Progenitor cell of endocrine pancreas (in vitro differentiated cells): ENCODE measurements around the gene SLC10A2. TPM values are rescaled to one million over a fixed set of nuclear protein-coding genes. Genes with fewer than 3 reads are reported as not detected.

Experiments used
- DNase-seq: peaks from one replicate; pipeline ENCODE4 v3.0.0; 2021; ENCODE audit warnings: low spot score; ENCODE audit not compliant: unreplicated experiment
- H3K27ac Mint-ChIP-seq: 2 replicates; pipeline ENCODE4 v1.8.0; 2021; ENCODE audit warnings: mild to moderate bottlenecking, moderate library complexity, mixed read lengths
- H3K27me3 Mint-ChIP-seq: 2 replicates; pipeline ENCODE4 v1.8.0; 2021; ENCODE audit warnings: mixed read lengths
- H3K36me3 Mint-ChIP-seq: 2 replicates; pipeline ENCODE4 v1.8.0; 2022; ENCODE audit warnings: mixed read lengths; ENCODE audit not compliant: insufficient read depth
- H3K4me1 Mint-ChIP-seq: 2 replicates; pipeline ENCODE4 v1.8.0; 2021; ENCODE audit warnings: low read depth, mixed read lengths
- H3K4me3 Mint-ChIP-seq: 2 replicates; pipeline ENCODE4 v1.8.0; 2021; ENCODE audit warnings: low read depth, mild to moderate bottlenecking, moderate library complexity, mixed read lengths
- H3K9me3 Mint-ChIP-seq: 2 replicates; pipeline ENCODE4 v1.8.0; 2021; ENCODE audit warnings: low read depth, mixed read lengths
- CTCF ChIP-seq: fragments of 200-600 bp; sonication (generic); IDR thresholded peaks from one replicate; pipeline ENCODE4 v1.5.0; 2021; ENCODE audit warnings: antibody characterized with exemption, mild to moderate bottlenecking; ENCODE audit not compliant: unreplicated experiment
- total RNA-seq: library from RNA; stranded (reverse); gene quantifications from 2 replicates; pipeline ENCODE4 v1.2.1, GENCODE V29; 2021

Gene SLC10A2
- total RNA-seq, 1 donor from 2014 or later: not detected

GRCh38 chr13:103004661-103005345 is 61.4 kb downstream of the SLC10A2 start:
- H3K27me3 Mint-ChIP-seq: no peaks in the 10 kb centered on the region
- no peak overlapping the region for H3K4me3 Mint-ChIP-seq
- no peak for TF ChIP-seq CTCF
- H3K27ac Mint-ChIP-seq: no peak overlapping the region
- no peaks in the 10 kb centered on the region for H3K36me3 Mint-ChIP-seq
- DNase-seq: no peak
- peaks cover 10% of the 10 kb centered on the region for H3K9me3 Mint-ChIP-seq
- no peaks in the 10 kb centered on the region for H3K4me1 Mint-ChIP-seq

GRCh38 chr13:103003631-103004030 is 62.6 kb downstream of the SLC10A2 start:
- Mint-ChIP-seq H3K27ac (no peak overlapping the region), H3K9me3 (peaks cover 10% of the 10 kb centered on the region), H3K27me3 (no peaks in the 10 kb centered on the region), H3K36me3 (no peaks in the 10 kb centered on the region), H3K4me1 (no peaks in the 10 kb centered on the region), H3K4me3 (no peak overlapping the region)
- DNase-seq: no peak
- no peak for TF ChIP-seq CTCF

DNA sequence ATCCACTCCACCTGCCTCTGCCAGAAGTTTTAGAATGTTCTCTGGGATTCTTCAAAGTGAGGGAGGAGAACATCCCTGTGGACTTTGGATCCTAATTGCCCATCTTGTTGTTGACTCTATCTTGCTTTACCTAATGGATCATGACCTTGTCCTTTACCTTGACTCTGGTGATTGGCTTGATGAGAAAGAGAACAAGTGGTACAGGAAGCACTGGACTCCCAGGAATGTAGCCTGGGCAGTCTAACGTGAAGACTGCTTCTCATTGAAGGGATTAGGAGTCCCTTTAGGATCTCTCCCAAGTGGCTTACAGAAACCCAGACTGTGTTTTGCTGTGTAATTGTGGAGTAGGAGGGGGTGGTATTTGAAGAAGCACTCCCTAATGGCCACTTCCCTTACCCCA is 63.9 kb downstream of the SLC10A2 start:
- no peak for DNase-seq
- Mint-ChIP-seq H3K27ac (no peak overlapping the region), H3K27me3 (no peaks in the 10 kb centered on the region), H3K4me1 (no peaks in the 10 kb centered on the region), H3K9me3 (peaks cover 10% of the 10 kb centered on the region), H3K36me3 (no peaks in the 10 kb centered on the region), H3K4me3 (no peak overlapping the region)
- TF ChIP-seq CTCF: no peak

DNA sequence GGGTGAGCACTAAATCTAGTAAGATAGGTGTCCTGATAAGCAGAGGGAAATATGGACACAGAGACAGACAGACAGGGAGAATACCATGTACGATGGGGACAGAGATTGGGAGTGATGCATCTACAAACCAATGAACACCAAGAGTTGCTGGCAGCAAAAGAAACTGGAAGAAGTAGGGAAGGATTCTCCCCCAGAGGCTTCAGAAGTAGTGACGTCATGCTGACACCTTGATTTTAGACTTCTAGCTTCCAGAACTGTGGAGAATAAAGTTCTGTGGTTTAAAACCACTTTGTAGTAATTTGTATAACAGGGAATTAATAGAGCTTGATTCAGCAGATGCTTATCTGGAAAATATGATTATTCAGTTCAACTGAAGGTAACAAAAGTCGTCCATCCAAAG is 66.1 kb downstream of the SLC10A2 start:
- no peaks in the 10 kb centered on the region for H3K36me3 Mint-ChIP-seq
- no peaks in the 10 kb centered on the region for H3K27me3 Mint-ChIP-seq
- H3K4me3 Mint-ChIP-seq: no peak overlapping the region
- no peak for TF ChIP-seq CTCF
- no peak for DNase-seq
- H3K9me3 Mint-ChIP-seq: peaks cover 15% of the 10 kb centered on the region
- no peaks in the 10 kb centered on the region for H3K4me1 Mint-ChIP-seq
- no peak overlapping the region for H3K27ac Mint-ChIP-seq

DNA sequence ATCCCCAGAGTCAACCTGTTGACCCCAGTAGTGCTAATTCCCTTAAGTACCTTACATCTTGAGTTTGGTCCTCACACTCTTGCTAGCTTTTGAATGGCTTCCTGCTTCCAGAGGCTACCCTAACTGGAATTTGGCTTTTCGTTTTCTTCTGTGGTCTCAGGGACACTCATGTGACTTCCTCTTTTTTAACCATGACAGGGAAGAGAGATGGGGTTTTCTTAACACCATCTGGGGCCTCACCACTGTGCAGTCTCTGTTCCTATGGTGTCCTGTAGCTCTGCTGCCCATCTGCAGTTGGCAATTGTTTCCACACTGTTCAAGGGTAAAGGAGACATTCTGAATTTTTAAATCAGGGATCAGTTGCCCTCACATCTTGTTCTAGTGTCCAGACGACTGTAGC is 66.7 kb downstream of the SLC10A2 start:
- peaks cover 15% of the 10 kb centered on the region for H3K9me3 Mint-ChIP-seq
- H3K27ac Mint-ChIP-seq: no peak overlapping the region
- TF ChIP-seq CTCF: no peak

More for the DNA sequence above, 66.7 kb downstream of the SLC10A2 start:
- H3K36me3 Mint-ChIP-seq: no peaks in the 10 kb centered on the region
- H3K27me3 Mint-ChIP-seq: no peaks in the 10 kb centered on the region
- H3K4me3 Mint-ChIP-seq: no peak overlapping the region
- H3K4me1 Mint-ChIP-seq: no peaks in the 10 kb centered on the region
- DNase-seq: no peak

Other genes with a start within 250 kb of the SLC10A2 start
- gene ERCC5, start 220.4 kb downstream of the SLC10A2 start, total RNA-seq: 48.1 and 49.6 TPM in 2 replicates